Progenitor cell of endocrine pancreas (in vitro differentiated cells): ENCODE results near the gene TMEFF2. TPM values are rescaled to one million over a fixed set of nuclear protein-coding genes. Genes with fewer than 3 reads are reported as not detected.

Source experiments
- DNase-seq: peaks from one replicate; pipeline ENCODE4 v3.0.0; 2021; ENCODE audit warnings: low spot score; ENCODE audit not compliant: unreplicated experiment
- H3K27ac Mint-ChIP-seq: 2 replicates; pipeline ENCODE4 v1.8.0; 2021; ENCODE audit warnings: mild to moderate bottlenecking, moderate library complexity, mixed read lengths
- H3K27me3 Mint-ChIP-seq: 2 replicates; pipeline ENCODE4 v1.8.0; 2021; ENCODE audit warnings: mixed read lengths
- H3K36me3 Mint-ChIP-seq: 2 replicates; pipeline ENCODE4 v1.8.0; 2022; ENCODE audit warnings: mixed read lengths; ENCODE audit not compliant: insufficient read depth
- H3K4me1 Mint-ChIP-seq: 2 replicates; pipeline ENCODE4 v1.8.0; 2021; ENCODE audit warnings: low read depth, mixed read lengths
- H3K4me3 Mint-ChIP-seq: 2 replicates; pipeline ENCODE4 v1.8.0; 2021; ENCODE audit warnings: low read depth, mild to moderate bottlenecking, moderate library complexity, mixed read lengths
- H3K9me3 Mint-ChIP-seq: 2 replicates; pipeline ENCODE4 v1.8.0; 2021; ENCODE audit warnings: low read depth, mixed read lengths
- total RNA-seq: library from RNA; stranded (reverse); gene quantifications from 2 replicates; pipeline ENCODE4 v1.2.1, GENCODE V29; 2021
- TF ChIP-seq, protein P1 (sequence below): fragments of 200-600 bp; sonication (generic); IDR thresholded peaks from one replicate; pipeline ENCODE4 v1.5.0; 2021; ENCODE audit warnings: antibody characterized with exemption, mild to moderate bottlenecking; ENCODE audit not compliant: unreplicated experiment

The TMEFF2 gene
- total RNA-seq, 1 donor from 2014 or later, result 0.50 TPM

DNA sequence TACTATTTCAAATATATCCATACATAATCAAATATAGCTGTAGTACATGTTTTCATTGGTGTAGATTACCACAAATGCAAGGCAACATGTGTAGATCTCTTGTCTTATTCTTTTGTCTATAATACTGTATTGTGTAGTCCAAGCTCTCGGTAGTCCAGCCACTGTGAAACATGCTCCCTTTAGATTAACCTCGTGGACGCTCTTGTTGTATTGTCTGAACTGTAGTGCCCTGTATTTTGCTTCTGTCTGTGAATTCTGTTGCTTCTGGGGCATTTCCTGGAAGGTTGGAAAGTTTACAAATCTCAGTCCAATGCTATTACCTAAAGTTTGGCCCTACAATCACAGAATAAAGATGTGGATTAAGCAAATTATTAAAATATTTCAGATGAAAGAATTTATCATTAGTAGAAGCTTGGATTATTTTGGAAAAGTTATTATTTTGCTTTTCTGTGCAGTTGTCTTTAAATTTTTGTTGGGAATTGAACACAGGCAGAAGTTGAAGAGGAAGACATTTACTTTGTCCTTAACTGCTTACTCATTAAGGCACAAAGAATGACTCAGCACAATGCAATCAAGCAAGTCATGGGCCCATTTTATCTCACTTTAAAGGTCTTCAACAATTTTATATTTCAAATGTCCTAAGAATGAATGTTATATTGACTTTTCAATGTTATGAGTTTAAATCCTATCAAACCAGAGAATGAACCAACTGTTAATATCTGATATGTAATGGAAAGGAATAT is 244.4 kb downstream of the TMEFF2 start:
- Mint-ChIP-seq H3K4me1 (peaks cover 1% of the 10 kb centered on the region), H3K36me3 (no peaks in the 10 kb centered on the region), H3K27ac (no peak overlapping the region), H3K9me3 (no peaks in the 10 kb centered on the region), H3K4me3 (no peak overlapping the region), H3K27me3 (no peaks in the 10 kb centered on the region)
- TF ChIP-seq, protein P1, sequence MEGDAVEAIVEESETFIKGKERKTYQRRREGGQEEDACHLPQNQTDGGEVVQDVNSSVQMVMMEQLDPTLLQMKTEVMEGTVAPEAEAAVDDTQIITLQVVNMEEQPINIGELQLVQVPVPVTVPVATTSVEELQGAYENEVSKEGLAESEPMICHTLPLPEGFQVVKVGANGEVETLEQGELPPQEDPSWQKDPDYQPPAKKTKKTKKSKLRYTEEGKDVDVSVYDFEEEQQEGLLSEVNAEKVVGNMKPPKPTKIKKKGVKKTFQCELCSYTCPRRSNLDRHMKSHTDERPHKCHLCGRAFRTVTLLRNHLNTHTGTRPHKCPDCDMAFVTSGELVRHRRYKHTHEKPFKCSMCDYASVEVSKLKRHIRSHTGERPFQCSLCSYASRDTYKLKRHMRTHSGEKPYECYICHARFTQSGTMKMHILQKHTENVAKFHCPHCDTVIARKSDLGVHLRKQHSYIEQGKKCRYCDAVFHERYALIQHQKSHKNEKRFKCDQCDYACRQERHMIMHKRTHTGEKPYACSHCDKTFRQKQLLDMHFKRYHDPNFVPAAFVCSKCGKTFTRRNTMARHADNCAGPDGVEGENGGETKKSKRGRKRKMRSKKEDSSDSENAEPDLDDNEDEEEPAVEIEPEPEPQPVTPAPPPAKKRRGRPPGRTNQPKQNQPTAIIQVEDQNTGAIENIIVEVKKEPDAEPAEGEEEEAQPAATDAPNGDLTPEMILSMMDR, result no peak
- DNase-seq, result no peak

DNA sequence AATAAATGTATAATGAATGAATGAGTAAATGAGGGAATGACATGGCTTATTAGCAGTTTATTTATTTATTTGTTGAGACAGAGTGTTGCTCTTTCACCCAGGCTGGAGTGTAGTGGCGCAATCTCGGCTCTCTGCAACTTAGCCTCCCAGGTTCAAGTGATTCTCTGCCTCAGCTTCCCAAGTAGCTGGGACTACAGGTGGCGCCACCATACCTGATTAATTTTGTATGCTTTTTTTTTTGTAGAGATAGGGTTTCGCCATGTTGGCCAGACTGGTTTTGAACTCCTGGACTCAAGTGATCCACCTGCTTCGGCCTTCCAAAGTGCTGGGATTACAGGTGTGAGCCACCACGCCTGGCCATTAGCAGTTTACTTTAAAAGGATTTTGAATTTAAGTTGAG is 247.5 kb downstream of the TMEFF2 start:
- TF ChIP-seq, protein P1, result no peak

DNA sequence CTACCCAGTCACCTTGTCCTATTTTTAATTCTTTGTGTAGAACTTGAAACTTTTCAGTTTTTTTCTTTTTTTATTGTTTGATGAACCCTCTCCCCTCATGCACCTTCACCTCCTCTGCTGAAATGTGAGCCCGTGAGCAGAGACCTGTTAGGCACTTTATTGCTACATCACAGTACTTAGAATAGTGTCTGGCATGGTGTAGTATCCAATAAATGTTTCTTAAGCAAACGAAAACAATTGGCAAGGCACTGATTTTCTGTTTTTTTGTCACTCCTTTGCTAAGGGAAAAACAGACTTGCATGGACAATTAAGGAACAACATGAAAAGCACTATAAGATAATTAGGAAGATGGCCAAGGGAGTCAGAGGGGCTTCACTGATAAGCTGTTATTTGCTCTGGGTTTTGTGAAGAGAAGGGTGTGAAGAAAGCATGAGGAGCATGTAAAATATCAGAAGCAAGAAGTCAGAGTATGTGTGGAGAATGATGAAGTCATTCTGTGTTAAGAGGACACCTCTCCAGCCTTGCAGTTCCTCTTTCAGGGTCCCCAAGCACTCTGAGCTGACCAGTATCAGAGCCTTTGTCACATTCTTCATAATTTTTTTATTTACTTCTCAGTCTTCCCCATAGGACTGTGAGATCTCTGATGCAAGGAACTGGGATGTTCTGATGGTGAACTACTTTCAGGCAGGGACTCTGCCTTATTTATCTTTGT is 248.1 kb downstream of the TMEFF2 start:
- no peak for DNase-seq
- Mint-ChIP-seq H3K36me3 (no peaks in the 10 kb centered on the region), H3K27ac (no peak overlapping the region), H3K9me3 (no peaks in the 10 kb centered on the region), H3K4me1 (peaks cover 6% of the 10 kb centered on the region), H3K4me3 (no peak overlapping the region), H3K27me3 (peaks cover 2% of the 10 kb centered on the region)
- TF ChIP-seq, protein P1, result no peak

More for the DNA sequence above, 247.5 kb downstream of the TMEFF2 start:
- peaks cover 2% of the 10 kb centered on the region for H3K27me3 Mint-ChIP-seq
- H3K36me3 Mint-ChIP-seq, result no peaks in the 10 kb centered on the region
- DNase-seq, result no peak
- no peak overlapping the region for H3K27ac Mint-ChIP-seq
- no peaks in the 10 kb centered on the region for H3K9me3 Mint-ChIP-seq
- no peak overlapping the region for H3K4me3 Mint-ChIP-seq
- peaks cover 5% of the 10 kb centered on the region for H3K4me1 Mint-ChIP-seq

GRCh38 chr2:191945623-191946022 is 249.1 kb downstream of the TMEFF2 start:
- no peaks in the 10 kb centered on the region for H3K9me3 Mint-ChIP-seq
- H3K27ac Mint-ChIP-seq, result no peak overlapping the region
- H3K4me3 Mint-ChIP-seq, result no peak overlapping the region
- peaks cover 8% of the 10 kb centered on the region for H3K4me1 Mint-ChIP-seq
- TF ChIP-seq, protein P1, result no peak
- H3K36me3 Mint-ChIP-seq, result no peaks in the 10 kb centered on the region
- H3K27me3 Mint-ChIP-seq, result peaks cover 2% of the 10 kb centered on the region
- no peak for DNase-seq

GRCh38 chr2:191942739-191943103 is 252.0 kb downstream of the TMEFF2 start:
- DNase-seq, result no peak
- Mint-ChIP-seq H3K27ac (no peak overlapping the region), H3K4me3 (no peak overlapping the region), H3K9me3 (no peaks in the 10 kb centered on the region), H3K36me3 (no peaks in the 10 kb centered on the region), H3K4me1 (peaks cover 7% of the 10 kb centered on the region), H3K27me3 (peaks cover 2% of the 10 kb centered on the region)
- TF ChIP-seq, protein P1, result no peak
